ENCODE data around the gene APLN. TPM values are rescaled to one million over a fixed set of nuclear protein-coding genes. Genes with fewer than 3 reads are reported as not detected.

Gene APLN
- total RNA-seq, 1 experiment from 2014 or later: not detected

- H2AFZ ChIP-seq (ENCODE audit: low read length): no peak overlapping the region
- peaks cover 7% of the 10 kb centered on the region for H3K4me1 ChIP-seq (ENCODE audit: low read length)
- no peaks in the 10 kb centered on the region for H3K9me3 ChIP-seq (ENCODE audit: low read length)
- H3K9ac ChIP-seq (ENCODE audit: low read length): no peak overlapping the region
- no peaks in the 10 kb centered on the region for H3K79me2 ChIP-seq (ENCODE audit: low read length)
- no peaks in the 10 kb centered on the region for H3K9me2 ChIP-seq (replicated peaks; ENCODE audit: insufficient read depth, low read length)
- no peak for DNase-seq
- H3K4me2 ChIP-seq (ENCODE audit: low read depth, low read length, poor library complexity, severe bottlenecking): no peak overlapping the region
- H3K27ac ChIP-seq (ENCODE audit: low read length): no peak overlapping the region
- H3K27me3 ChIP-seq (ENCODE audit: low read length): no peaks in the 10 kb centered on the region
- no peaks in the 10 kb centered on the region for H3K36me3 ChIP-seq (ENCODE audit: insufficient read depth, low read length)
- H4K20me1 ChIP-seq (ENCODE audit: insufficient read depth, low read depth, low read length): no peaks in the 10 kb centered on the region
- H3K4me3 ChIP-seq (ENCODE audit: low read length): no peak overlapping the region
Observed at GRCh38 chrX:129649268-129650182, 5.2 kb downstream of the APLN start.

- no peak overlapping the region for H3K4me3 ChIP-seq (ENCODE audit: low read length)
Observed at GRCh38 chrX:129648514-129649267, 6.1 kb downstream of the APLN start.

GRCh38 chrX:129647418-129648410, 7.0 kb downstream of the APLN start:
- DNase-seq: no peak
- no peaks in the 10 kb centered on the region for H3K27me3 ChIP-seq (ENCODE audit: low read length)
- H3K9ac ChIP-seq (ENCODE audit: low read length): no peak overlapping the region
- H3K4me3 ChIP-seq (ENCODE audit: low read length): no peak overlapping the region
- H2AFZ ChIP-seq (ENCODE audit: low read length): no peak overlapping the region
- no peaks in the 10 kb centered on the region for H3K79me2 ChIP-seq (ENCODE audit: low read length)
- no peak overlapping the region for H3K27ac ChIP-seq (ENCODE audit: low read length)
- no peaks in the 10 kb centered on the region for H3K4me1 ChIP-seq (ENCODE audit: low read length)
- H3K36me3 ChIP-seq (ENCODE audit: insufficient read depth, low read length): no peaks in the 10 kb centered on the region
- H4K20me1 ChIP-seq (ENCODE audit: insufficient read depth, low read depth, low read length): no peaks in the 10 kb centered on the region
- no peaks in the 10 kb centered on the region for H3K9me2 ChIP-seq (replicated peaks; ENCODE audit: insufficient read depth, low read length)
- H3K9me3 ChIP-seq (ENCODE audit: low read length): no peaks in the 10 kb centered on the region
- no peak overlapping the region for H3K4me2 ChIP-seq (ENCODE audit: low read depth, low read length, poor library complexity, severe bottlenecking)

More at GRCh38 chrX:129648514-129649267, 6.1 kb downstream of the APLN start:
- Histone ChIP-seq H3K9me2 (replicated peaks; ENCODE audit: insufficient read depth, low read length) (no peaks in the 10 kb centered on the region), H3K4me1 (ENCODE audit: low read length) (peaks cover under 1% of the 10 kb centered on the region; the same call in 1 of the 2 replicates), H2AFZ (ENCODE audit: low read length) (no peak overlapping the region), H3K9ac (ENCODE audit: low read length) (no peak overlapping the region), H3K27ac (ENCODE audit: low read length) (no peak overlapping the region), H3K79me2 (ENCODE audit: low read length) (no peaks in the 10 kb centered on the region), H3K36me3 (ENCODE audit: insufficient read depth, low read length) (no peaks in the 10 kb centered on the region), H4K20me1 (ENCODE audit: insufficient read depth, low read depth, low read length) (no peaks in the 10 kb centered on the region), H3K4me2 (ENCODE audit: low read depth, low read length, poor library complexity, severe bottlenecking) (no peak overlapping the region), H3K27me3 (ENCODE audit: low read length) (no peaks in the 10 kb centered on the region), H3K9me3 (ENCODE audit: low read length) (no peaks in the 10 kb centered on the region)
- no peak for DNase-seq

- Histone ChIP-seq H3K4me3 (ENCODE audit: low read length) (no peak overlapping the region), H2AFZ (ENCODE audit: low read length) (no peak overlapping the region), H3K27ac (ENCODE audit: low read length) (no peak overlapping the region), H3K9me3 (ENCODE audit: low read length) (no peaks in the 10 kb centered on the region), H4K20me1 (ENCODE audit: insufficient read depth, low read depth, low read length) (no peaks in the 10 kb centered on the region), H3K27me3 (ENCODE audit: low read length) (no peaks in the 10 kb centered on the region), H3K9ac (ENCODE audit: low read length) (no peak overlapping the region), H3K4me1 (ENCODE audit: low read length) (no peaks in the 10 kb centered on the region), H3K4me2 (ENCODE audit: low read depth, low read length, poor library complexity, severe bottlenecking) (no peak overlapping the region), H3K9me2 (replicated peaks; ENCODE audit: insufficient read depth, low read length) (no peaks in the 10 kb centered on the region), H3K79me2 (ENCODE audit: low read length) (no peaks in the 10 kb centered on the region), H3K36me3 (ENCODE audit: insufficient read depth, low read length) (no peaks in the 10 kb centered on the region)
- DNase-seq: no peak
Observed at GRCh38 chrX:129646566-129647417, 8.0 kb downstream of the APLN start.

- no peak overlapping the region for H3K9ac ChIP-seq (ENCODE audit: low read length)
- H4K20me1 ChIP-seq (ENCODE audit: insufficient read depth, low read depth, low read length): no peaks in the 10 kb centered on the region
- H3K79me2 ChIP-seq (ENCODE audit: low read length): no peaks in the 10 kb centered on the region
- no peaks in the 10 kb centered on the region for H3K9me2 ChIP-seq (replicated peaks; ENCODE audit: insufficient read depth, low read length)
- H2AFZ ChIP-seq (ENCODE audit: low read length): no peak overlapping the region
- no peak overlapping the region for H3K27ac ChIP-seq (ENCODE audit: low read length)
- no peak overlapping the region for H3K4me3 ChIP-seq (ENCODE audit: low read length)
- DNase-seq: no peak
- H3K9me3 ChIP-seq (ENCODE audit: low read length): no peaks in the 10 kb centered on the region
- no peaks in the 10 kb centered on the region for H3K27me3 ChIP-seq (ENCODE audit: low read length)
- H3K36me3 ChIP-seq (ENCODE audit: insufficient read depth, low read length): no peaks in the 10 kb centered on the region
- H3K4me2 ChIP-seq (ENCODE audit: low read depth, low read length, poor library complexity, severe bottlenecking): no peak overlapping the region
- no peaks in the 10 kb centered on the region for H3K4me1 ChIP-seq (ENCODE audit: low read length)
Observed at GRCh38 chrX:129642641-129643040, 12.1 kb downstream of the APLN start.

GRCh38 chrX:129641941-129642340, 12.8 kb downstream of the APLN start:
- Histone ChIP-seq H3K9me3 (ENCODE audit: low read length) (no peaks in the 10 kb centered on the region), H3K9ac (ENCODE audit: low read length) (no peak overlapping the region), H3K27me3 (ENCODE audit: low read length) (no peaks in the 10 kb centered on the region), H3K9me2 (replicated peaks; ENCODE audit: insufficient read depth, low read length) (no peaks in the 10 kb centered on the region), H2AFZ (ENCODE audit: low read length) (no peak overlapping the region), H4K20me1 (ENCODE audit: insufficient read depth, low read depth, low read length) (no peaks in the 10 kb centered on the region), H3K4me3 (ENCODE audit: low read length) (no peak overlapping the region), H3K36me3 (ENCODE audit: insufficient read depth, low read length) (no peaks in the 10 kb centered on the region), H3K4me2 (ENCODE audit: low read depth, low read length, poor library complexity, severe bottlenecking) (no peak overlapping the region), H3K4me1 (ENCODE audit: low read length) (no peaks in the 10 kb centered on the region), H3K79me2 (ENCODE audit: low read length) (no peaks in the 10 kb centered on the region), H3K27ac (ENCODE audit: low read length) (no peak overlapping the region)
- no peak for DNase-seq

GRCh38 chrX:129641469-129641868, 13.3 kb downstream of the APLN start:
- H3K79me2 ChIP-seq (ENCODE audit: low read length): no peaks in the 10 kb centered on the region
- H3K27ac ChIP-seq (ENCODE audit: low read length): no peak overlapping the region
- no peaks in the 10 kb centered on the region for H3K36me3 ChIP-seq (ENCODE audit: insufficient read depth, low read length)
- H3K4me1 ChIP-seq (ENCODE audit: low read length): no peaks in the 10 kb centered on the region
- H3K9me3 ChIP-seq (ENCODE audit: low read length): no peaks in the 10 kb centered on the region
- no peak overlapping the region for H3K4me2 ChIP-seq (ENCODE audit: low read depth, low read length, poor library complexity, severe bottlenecking)
- no peaks in the 10 kb centered on the region for H3K27me3 ChIP-seq (ENCODE audit: low read length)
- no peaks in the 10 kb centered on the region for H3K9me2 ChIP-seq (replicated peaks; ENCODE audit: insufficient read depth, low read length)
- H2AFZ ChIP-seq (ENCODE audit: low read length): no peak overlapping the region
- no peak overlapping the region for H3K9ac ChIP-seq (ENCODE audit: low read length)
- no peak for DNase-seq
- no peak overlapping the region for H3K4me3 ChIP-seq (ENCODE audit: low read length)
- no peaks in the 10 kb centered on the region for H4K20me1 ChIP-seq (ENCODE audit: insufficient read depth, low read depth, low read length)
